ENCODE results near the gene AK3. TPM values are rescaled to one million over a fixed set of nuclear protein-coding genes. Genes with fewer than 3 reads are reported as not detected.

AK3 gene
- total and polyA plus RNA-seq, 9 of the 15 experiments (the other 6 are each of a cell fraction or from before 2014, with no cell fraction given), result 12.2 to 78.6 (median 41.8) TPM

GRCh38 chr9:4679268-4680172 is 61.5 kb downstream of the AK3 start, which contains the start of gene CDC37L1 (continued):
- TF ChIP-seq ATF2 (CRISPR knock-in tag; IDR thresholded peaks at IDR 0.05), result no peak
- no peak for TF ChIP-seq ARID1B (IDR thresholded peaks at IDR 0.05)
- TF ChIP-seq RB1 (IDR thresholded peaks at IDR 0.05; ENCODE audit: low read depth), result no peak; the same call in 1 of the 2 replicates
- peak; percentile 89 for TF ChIP-seq HMGN3 (IDR thresholded peaks at IDR 0.05; ENCODE audit: borderline replicate concordance, extremely low read depth, insufficient read length, low read depth, low read length)
- no peak for TF ChIP-seq ZNF668 (CRISPR knock-in tag; IDR thresholded peaks at IDR 0.05)
- no peak for TF ChIP-seq ARNT (IDR thresholded peaks at IDR 0.05)
- peak; percentile 64 for TF ChIP-seq CTBP1 (IDR thresholded peaks at IDR 0.05; ENCODE audit: borderline replicate concordance)
- TF ChIP-seq BACH1 (tag; IDR thresholded peaks at IDR 0.05), result no peak
- TF ChIP-seq FIP1L1 (IDR thresholded peaks at IDR 0.05; ENCODE audit: low read depth, low read length, poor library complexity, severe bottlenecking), result peak; percentile 39
- no peak for TF ChIP-seq HMG20A (CRISPR knock-in tag; conservative IDR thresholded peaks at IDR 0.05)
- no peak for TF ChIP-seq ZBTB9 (CRISPR knock-in tag; IDR thresholded peaks at IDR 0.05)
- no peak for TF ChIP-seq MBD1 (CRISPR knock-in tag; IDR thresholded peaks at IDR 0.05)
- peak; percentile 11 for TF ChIP-seq GTF2B (IDR thresholded peaks at IDR 0.05; ENCODE audit: extremely low read depth, insufficient read length)
- TF ChIP-seq ZNF644 (tag; IDR thresholded peaks at IDR 0.05; ENCODE audit: low read depth), result no peak
- no peak for TF ChIP-seq ZC3H8 (IDR thresholded peaks at IDR 0.05)
- TF ChIP-seq COPS2 (conservative IDR thresholded peaks at IDR 0.05), result no peak
- TF ChIP-seq POU5F1 (IDR thresholded peaks at IDR 0.05; ENCODE audit: borderline replicate concordance, low read depth, low read length, partially characterized antibody), result no peak
- TF ChIP-seq MAFK (IDR thresholded peaks at IDR 0.05; ENCODE audit: low read length), result no peak
- TF ChIP-seq ZNF282 (CRISPR knock-in tag; IDR thresholded peaks at IDR 0.05), result no peak
- no peak for TF ChIP-seq ZBTB17 (CRISPR knock-in tag; IDR thresholded peaks at IDR 0.05)
- TF ChIP-seq SMAD2 (IDR thresholded peaks at IDR 0.05; ENCODE audit: low read depth, low read length), result no peak
- TF ChIP-seq BMI1 (IDR thresholded peaks at IDR 0.05; ENCODE audit: low read length), result no peak
- TF ChIP-seq RBFOX2 (IDR thresholded peaks at IDR 0.05; ENCODE audit: low read depth, low read length), result peak; percentile 97
- no peak for TF ChIP-seq SPI1 (IDR thresholded peaks at IDR 0.05; ENCODE audit: borderline replicate concordance, low read depth, low read length)
- no peak for TF ChIP-seq PRMT5 (CRISPR knock-in tag; IDR thresholded peaks at IDR 0.05)
- TF ChIP-seq YBX1 (IDR thresholded peaks at IDR 0.05), result no peak

All from K562 (cell line).